Right forelimb (tissue), 1 donor: ENCODE measurements around the gene PPIA.
"Not testable (repeated sequence)": the region's sequence is repeated elsewhere in the genome, so short reads cannot be mapped to it uniquely, and the experiment has no call there.

ENCODE experiments used
- DNase-seq: peaks from one replicate; pipeline ENCODE4 v3.0.0-alpha.2; 2018

Gene PPIA

GRCh38 chr7:44843440-44843839 is 47.0 kb downstream of the PPIA start:
- not testable (repeated sequence) for DNase-seq

- DNase-seq = no peak
Observed at GRCh38 chr7:44845451-44845850, 49.0 kb downstream of the PPIA start.

GRCh38 chr7:44846390-44846789 is 49.9 kb downstream of the PPIA start:
- not testable (repeated sequence) for DNase-seq

- DNase-seq = no peak
Observed at GRCh38 chr7:44846816-44847508, 50.5 kb downstream of the PPIA start.

DNA sequence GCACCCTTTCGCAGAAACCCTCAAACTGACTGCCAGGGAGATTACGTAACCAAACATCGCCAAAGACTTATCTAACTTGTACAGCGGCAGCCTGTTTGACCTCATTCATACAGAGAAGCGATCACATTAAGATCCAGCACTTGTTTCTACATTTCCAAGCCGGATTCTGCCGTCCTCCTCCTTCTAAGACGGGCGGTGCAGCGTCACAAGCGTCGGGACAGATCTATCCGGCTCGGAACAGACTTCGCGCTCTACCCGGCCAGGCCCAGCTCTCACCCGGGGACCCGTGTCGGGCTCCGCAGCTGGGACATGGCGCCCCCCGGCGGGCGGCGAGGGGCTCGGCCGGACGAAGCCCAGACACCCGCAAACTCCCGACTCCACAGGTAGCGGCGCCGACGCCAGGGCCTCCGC is 51.0 kb downstream of the PPIA start:
- DNase-seq = peak; percentile 94

DNA sequence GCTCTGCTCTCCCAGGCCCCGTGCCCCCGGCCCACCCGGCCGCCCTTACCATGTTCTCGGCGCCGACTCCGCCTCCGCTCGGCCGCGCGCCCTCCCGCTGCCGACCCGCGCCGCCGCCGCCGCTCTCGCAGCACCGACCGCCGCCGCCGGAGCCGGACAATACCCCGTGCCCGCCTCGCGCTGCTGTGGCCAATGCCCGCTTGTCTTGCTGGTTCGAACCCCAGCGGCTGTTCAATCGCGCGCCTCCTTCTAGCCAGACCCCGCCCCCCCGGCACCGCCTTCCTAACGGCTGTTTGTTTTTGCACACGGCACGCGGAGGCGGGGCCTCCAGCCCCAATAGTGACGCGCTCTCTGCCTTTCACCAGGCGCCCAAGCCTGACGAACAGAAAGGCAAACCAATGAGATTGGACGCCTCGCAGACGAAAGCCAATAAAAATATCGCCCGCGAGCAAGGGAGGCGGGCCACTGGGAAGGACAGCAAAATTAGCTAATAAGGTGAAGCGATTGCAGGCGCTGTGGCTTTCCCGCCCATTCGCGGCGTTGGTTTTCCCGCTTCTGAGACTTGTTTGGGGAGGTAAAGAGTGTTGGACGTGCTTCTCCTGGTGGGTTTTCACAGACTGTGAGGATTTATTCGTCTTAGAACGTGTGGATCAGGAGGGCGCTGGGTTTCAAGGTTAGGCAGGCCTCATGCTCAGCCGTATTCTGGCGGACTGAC is 51.6 kb downstream of the PPIA start, which contains the start of gene H2AZ2:
Gene H2AZ2, minus strand, starts transcription at position 168 of the 715 bp plus-strand sequence. Its CDS starts 116 bp downstream, at position 52.
- DNase-seq = peak; percentile 100

DNA sequence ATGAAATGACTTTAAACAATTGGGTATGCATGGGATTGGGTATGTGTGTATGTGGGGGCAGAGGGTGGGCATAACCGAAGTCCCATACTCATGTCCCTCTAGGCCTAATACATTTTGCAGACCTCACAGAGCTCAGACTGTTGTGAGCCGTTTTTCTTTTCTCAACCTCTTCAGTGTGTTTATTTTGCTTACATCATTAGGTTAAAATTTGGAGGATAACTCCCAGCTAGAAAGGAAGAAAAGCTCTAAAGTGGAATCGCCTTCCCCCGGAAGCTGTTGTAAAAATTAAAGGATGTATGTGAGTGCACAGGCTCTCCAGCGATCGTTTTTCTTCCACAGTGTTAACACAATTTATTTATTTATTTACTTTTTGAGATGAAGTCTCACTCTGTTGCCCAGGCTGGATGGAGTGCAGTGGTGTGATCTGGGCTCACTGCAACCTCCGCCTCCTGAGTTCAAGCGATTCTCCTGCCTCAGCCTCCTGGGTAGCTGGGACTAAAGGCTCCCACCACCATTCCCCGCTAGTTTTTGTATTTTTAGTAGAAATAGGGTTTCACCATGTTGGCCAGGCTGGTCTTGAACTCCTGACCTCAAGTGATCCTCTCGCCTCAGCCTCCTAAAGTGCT is 52.9 kb downstream of the PPIA start:
- DNase-seq = no peak

DNA sequence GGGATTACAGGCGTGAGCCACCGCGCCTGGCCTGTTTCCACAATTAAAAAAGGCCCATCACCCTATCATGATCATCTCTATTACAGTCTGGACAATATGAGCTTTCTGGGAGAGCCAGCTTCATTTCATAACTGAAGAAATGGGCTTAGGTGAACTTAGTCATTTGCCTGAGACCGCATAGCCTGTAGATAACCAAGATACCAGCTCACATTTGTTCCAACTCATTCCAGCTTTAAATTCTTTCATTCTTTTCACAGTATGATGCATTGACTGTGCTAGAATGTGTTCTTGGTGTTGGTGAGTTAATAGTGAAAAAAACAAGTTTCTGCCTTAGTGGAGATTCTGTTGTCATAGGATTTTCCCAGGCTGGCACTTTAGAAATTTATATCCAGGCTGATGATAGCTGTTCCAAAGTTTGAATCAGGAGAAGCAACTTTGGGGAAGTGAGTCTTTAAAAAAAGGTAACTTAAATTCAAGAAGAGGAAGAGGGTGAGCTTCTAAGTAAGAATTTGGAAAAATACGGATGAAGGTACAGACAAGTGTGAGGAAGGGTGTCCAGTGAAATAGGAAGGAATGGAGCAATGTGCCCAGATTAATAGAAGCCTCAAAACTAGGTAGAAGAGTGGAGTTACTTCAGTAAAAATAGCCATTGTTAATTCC is 53.5 kb downstream of the PPIA start:
- DNase-seq = no peak

- no peak for DNase-seq
Observed at GRCh38 chr7:44852590-44852989, 56.1 kb downstream of the PPIA start.
